K562 (cell line): ENCODE measurements around the gene ZNF485.

ENCODE experiments used
- ATF3 ChIP-seq, 2 experiments: fragments of 450-650 bp in 1 of 2; sonication (generic) in 1 of 2; formaldehyde crosslinking in 1 of 2; IDR thresholded peaks in 1 of 2; conservative IDR thresholded peaks in 1 of 2; 2 replicates each; pipeline versions ENCODE4 v1.6.1 to v1.8.1; 2016 to 2023; ENCODE audit warnings: mild to moderate bottlenecking in 2 of 2, moderate library complexity in 2 of 2, inconsistent platforms in 1 of 2, missing genetic modification reagents in 1 of 2
- CTCF ChIP-seq, 3 experiments: IDR thresholded peaks in 2 of 3; conservative IDR thresholded peaks in 1 of 3; 2 replicates each; pipeline ENCODE4 v1.5.1; 2011 to 2012; ENCODE audit warnings: low read length in 3 of 3, mild to moderate bottlenecking in 3 of 3, control low read depth in 2 of 3, improper control_type of control experiment in 1 of 3, inconsistent platforms in 1 of 3, low read depth in 1 of 3, mixed read lengths in 1 of 3, moderate library complexity in 1 of 3; ENCODE audit not compliant: insufficient read depth in 2 of 3
- EZH2 ChIP-seq: IDR thresholded peaks from 2 replicates; pipeline ENCODE4 v1.6.1; 2012; ENCODE audit warnings: low read depth, mild to moderate bottlenecking, inconsistent platforms, low read length, borderline replicate concordance
- FOXP4 ChIP-seq: sonication (generic); formaldehyde crosslinking; IDR thresholded peaks from 2 replicates; pipeline ENCODE4 v1.8.0; 2022; ENCODE audit warnings: mild to moderate bottlenecking, missing genetic modification reagents, borderline replicate concordance
- HMBOX1 ChIP-seq: sonication (generic); IDR thresholded peaks from 2 replicates; pipeline ENCODE4 v1.6.1; 2016
- HNRNPH1 ChIP-seq: fragments of 200-400 bp; formaldehyde crosslinking; optimal IDR thresholded peaks from 2 replicates; pipeline ENCODE3; 2017; ENCODE audit warnings: low read depth, mild to moderate bottlenecking, low read length, moderate library complexity
- MTA1 ChIP-seq: fragments of 450-650 bp; IDR thresholded peaks from 2 replicates; pipeline ENCODE4 v1.6.1; 2017; ENCODE audit warnings: borderline replicate concordance
- NR2C2 ChIP-seq, 2 experiments: fragments of 200-800 bp in 1 of 2; sonication (Bioruptor generic) in 1 of 2; sonication (generic) in 1 of 2; formaldehyde crosslinking in 1 of 2; IDR thresholded peaks; 2 replicates each; pipeline versions ENCODE4 v1.6.1 to v1.8.0; 2016 to 2022; ENCODE audit warnings: mild to moderate bottlenecking in 1 of 2, missing compliant biosample characterization in 1 of 2, missing genetic modification characterization in 1 of 2, missing genetic modification reagents in 1 of 2
- POLR2A ChIP-seq: fragments of 450-650 bp; conservative IDR thresholded peaks from 2 replicates; pipeline ENCODE4 v1.6.1; 2016
- RNF2 ChIP-seq: sonication (generic); IDR thresholded peaks from 2 replicates; pipeline ENCODE4 v1.6.1; 2016
- TCF7L2 ChIP-seq: fragments of 150-350 bp; IDR thresholded peaks from 2 replicates; pipeline ENCODE4 v1.6.1; 2016; ENCODE audit warnings: low read depth, mild to moderate bottlenecking, low read length, moderate library complexity
- ZBTB1 ChIP-seq: sonication (generic); formaldehyde crosslinking; IDR thresholded peaks from 2 replicates; pipeline ENCODE4 v1.8.1; 2023; ENCODE audit warnings: missing genetic modification reagents, low read depth, mild to moderate bottlenecking, borderline replicate concordance
- ZBTB40 ChIP-seq, 2 experiments: fragments of 450-650 bp in 1 of 2; sonication (generic) in 1 of 2; formaldehyde crosslinking in 1 of 2; IDR thresholded peaks; 2 replicates each; pipeline versions ENCODE4 v1.7.1 to v1.9.0; 2016 to 2022; ENCODE audit warnings: inconsistent platforms in 1 of 2, mild to moderate bottlenecking in 1 of 2, missing genetic modification reagents in 1 of 2
- ZBTB43 ChIP-seq: sonication (generic); formaldehyde crosslinking; IDR thresholded peaks from 2 replicates; pipeline ENCODE4 v1.8.0; 2023; ENCODE audit warnings: mild to moderate bottlenecking, missing genetic modification reagents

GRCh38 chr10:43647576-43647975 lies 41.3 kb downstream of the ZNF485 start:
- TF ChIP-seq CTCF (IDR thresholded peaks at IDR 0.05 in 2 of 3, conservative IDR thresholded peaks at IDR 0.05 in 1 of 3; ENCODE audit: insufficient read depth in 2 of 3, low read depth in 1 of 3, low read length in 3 of 3) (no peak), ZBTB1 (CRISPR knock-in tag) (no peak), ZBTB43 (CRISPR knock-in tag) (no peak), TCF7L2 (no peak), RNF2 (no peak), MTA1 (no peak), HNRNPH1 (no peak), ZBTB40 (IDR thresholded peaks at IDR 0.05) (no peak), ZBTB40 (CRISPR knock-in tag; IDR thresholded peaks at IDR 0.05) (no peak), NR2C2 (CRISPR knock-in tag; IDR thresholded peaks at IDR 0.05) (no peak), NR2C2 (tag; IDR thresholded peaks at IDR 0.05) (no peak), HMBOX1 (no peak), FOXP4 (CRISPR knock-in tag) (no peak), ATF3 (IDR thresholded peaks at IDR 0.05) (no peak), ATF3 (CRISPR knock-in tag; conservative IDR thresholded peaks at IDR 0.05) (no peak), EZH2 (no peak), POLR2A (no peak)
